ENCODE results near the gene POSTN. TPM values are rescaled to one million over a fixed set of nuclear protein-coding genes. Genes with fewer than 3 reads are reported as not detected.

POSTN gene
- total RNA-seq, 1 experiment from 2014 or later, result 0.29 TPM

- intact Hi-C loops (cut with micrococcal nuclease; ENCODE audit: unreplicated experiment), result no loop called here
- Histone ChIP-seq H3K27me3 (replicated peaks; ENCODE audit: control insufficient read depth, insufficient read depth, low read length) (no peaks in the 10 kb centered on the region), H3K4me3 (ENCODE audit: low read depth, low read length) (no peak overlapping the region), H3K4me1 (no peaks in the 10 kb centered on the region), H3K36me3 (ENCODE audit: control insufficient read depth, insufficient read depth, low read length) (no peaks in the 10 kb centered on the region), H3K9me3 (no peaks in the 10 kb centered on the region)
- Mint-ChIP-seq H3K4me1 (ENCODE audit: low read depth, unreplicated experiment) (no peaks in the 10 kb centered on the region), H3K27me3 (ENCODE audit: insufficient read depth, unreplicated experiment) (peaks cover 5% of the 10 kb centered on the region), H3K4me3 (ENCODE audit: unreplicated experiment) (no peak overlapping the region), H3K27ac (ENCODE audit: unreplicated experiment) (no peak overlapping the region), H3K9me3 (ENCODE audit: unreplicated experiment) (no peaks in the 10 kb centered on the region), H3K36me3 (ENCODE audit: insufficient read depth, unreplicated experiment) (no peaks in the 10 kb centered on the region)
- POLR2A ChIA-PET, result no interaction called here
- BruUV-seq (replicated peaks), result no TSS peak
- CTCF ChIA-PET, result no interaction called here
- no peak for DNase-seq
- no peak for TF ChIP-seq CTCF (IDR thresholded peaks at IDR 0.05; ENCODE audit: insufficient read depth in 1 of 2, low read depth in 1 of 2, low read length in 1 of 2, severe bottlenecking in 1 of 2, unreplicated experiment in 1 of 2)
Observed at GRCh38 chr13:37539976-37540605, 58.5 kb downstream of the POSTN start.

GRCh38 chr13:37539170-37539569 lies 59.4 kb downstream of the POSTN start:
- Mint-ChIP-seq H3K36me3 (ENCODE audit: insufficient read depth, unreplicated experiment) (no peaks in the 10 kb centered on the region), H3K4me3 (ENCODE audit: unreplicated experiment) (no peak overlapping the region), H3K4me1 (ENCODE audit: low read depth, unreplicated experiment) (no peaks in the 10 kb centered on the region), H3K27me3 (ENCODE audit: insufficient read depth, unreplicated experiment) (peaks cover 5% of the 10 kb centered on the region), H3K27ac (ENCODE audit: unreplicated experiment) (no peak overlapping the region), H3K9me3 (ENCODE audit: unreplicated experiment) (no peaks in the 10 kb centered on the region)
- DNase-seq, result no peak
- Histone ChIP-seq H3K4me1 (no peaks in the 10 kb centered on the region), H3K27me3 (replicated peaks; ENCODE audit: control insufficient read depth, insufficient read depth, low read length) (no peaks in the 10 kb centered on the region), H3K36me3 (ENCODE audit: control insufficient read depth, insufficient read depth, low read length) (no peaks in the 10 kb centered on the region), H3K4me3 (ENCODE audit: low read depth, low read length) (no peak overlapping the region), H3K9me3 (no peaks in the 10 kb centered on the region)
- ChIA-PET POLR2A (no interaction called here), CTCF (no interaction called here)
- intact Hi-C loops (cut with micrococcal nuclease; ENCODE audit: unreplicated experiment), result no loop called here
- no peak for TF ChIP-seq CTCF (IDR thresholded peaks at IDR 0.05; ENCODE audit: insufficient read depth in 1 of 2, low read depth in 1 of 2, low read length in 1 of 2, severe bottlenecking in 1 of 2, unreplicated experiment in 1 of 2)
- no TSS peak for BruUV-seq (replicated peaks)

GRCh38 chr13:37535501-37535900 lies 63.1 kb downstream of the POSTN start:
- no TSS peak for BruUV-seq (replicated peaks)
- peaks cover 16% of the 10 kb centered on the region for H3K9me3 Mint-ChIP-seq (ENCODE audit: unreplicated experiment)
- H3K9me3 ChIP-seq, result peaks cover 13% of the 10 kb centered on the region
- no peaks in the 10 kb centered on the region for H3K4me1 Mint-ChIP-seq (ENCODE audit: low read depth, unreplicated experiment)
- H3K36me3 ChIP-seq (ENCODE audit: control insufficient read depth, insufficient read depth, low read length), result no peaks in the 10 kb centered on the region
- no peaks in the 10 kb centered on the region for H3K27me3 ChIP-seq (replicated peaks; ENCODE audit: control insufficient read depth, insufficient read depth, low read length)
- CTCF ChIA-PET, result no interaction called here
- no peak overlapping the region for H3K4me3 ChIP-seq (ENCODE audit: low read depth, low read length)
- H3K27ac Mint-ChIP-seq (ENCODE audit: unreplicated experiment), result no peak overlapping the region
- no peaks in the 10 kb centered on the region for H3K4me1 ChIP-seq
- POLR2A ChIA-PET, result no interaction called here
- TF ChIP-seq CTCF (IDR thresholded peaks at IDR 0.05; ENCODE audit: insufficient read depth in 1 of 2, low read depth in 1 of 2, low read length in 1 of 2, severe bottlenecking in 1 of 2, unreplicated experiment in 1 of 2), result no peak
- no peak for DNase-seq
- intact Hi-C loops (cut with micrococcal nuclease; ENCODE audit: unreplicated experiment), result no loop called here
- H3K4me3 Mint-ChIP-seq (ENCODE audit: unreplicated experiment), result no peak overlapping the region
- H3K27me3 Mint-ChIP-seq (ENCODE audit: insufficient read depth, unreplicated experiment), result no peaks in the 10 kb centered on the region
- H3K36me3 Mint-ChIP-seq (ENCODE audit: insufficient read depth, unreplicated experiment), result peaks cover 6% of the 10 kb centered on the region

Measured in Caco-2 (cell line).